T1000 (cell line): ENCODE results near the gene ZNF544.
"Not testable (repeated sequence)": the region's sequence is repeated elsewhere in the genome, so short reads cannot be mapped to it uniquely, and the experiment has no call there.

ENCODE experiments used
- DNase-seq: peaks from one replicate; lab custom pipeline; 2025; ENCODE audit warnings: mixed read lengths; lab: John Stamatoyannopoulos, UW

Gene ZNF544

DNA sequence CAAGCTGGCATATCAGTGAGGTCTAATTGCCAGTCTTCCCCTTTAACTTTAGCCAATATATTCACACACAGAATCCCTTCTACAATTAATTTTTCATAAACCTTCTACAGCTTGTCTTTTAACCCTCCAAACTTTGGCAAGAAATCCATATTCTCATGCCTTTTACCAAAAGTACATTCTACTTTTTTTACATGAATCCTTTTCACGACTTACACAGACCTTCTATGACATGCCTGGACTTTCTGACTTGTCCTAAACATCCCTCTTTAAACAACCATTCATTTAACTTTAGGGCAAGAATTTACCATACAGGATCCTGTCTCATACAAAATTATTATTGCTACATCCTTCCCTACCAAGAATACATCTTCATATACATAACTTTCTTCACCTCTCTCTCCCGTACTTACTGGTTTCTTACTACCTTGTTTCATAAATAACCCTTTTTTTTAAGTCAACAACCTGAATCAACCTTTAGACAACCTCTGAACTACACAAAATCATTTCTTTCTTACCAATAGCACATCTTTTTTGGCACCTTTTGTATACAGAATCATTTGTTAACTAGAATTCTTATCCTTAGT lies 23.5 kb downstream of the ZNF544 start:
- DNase-seq = no peak

DNA sequence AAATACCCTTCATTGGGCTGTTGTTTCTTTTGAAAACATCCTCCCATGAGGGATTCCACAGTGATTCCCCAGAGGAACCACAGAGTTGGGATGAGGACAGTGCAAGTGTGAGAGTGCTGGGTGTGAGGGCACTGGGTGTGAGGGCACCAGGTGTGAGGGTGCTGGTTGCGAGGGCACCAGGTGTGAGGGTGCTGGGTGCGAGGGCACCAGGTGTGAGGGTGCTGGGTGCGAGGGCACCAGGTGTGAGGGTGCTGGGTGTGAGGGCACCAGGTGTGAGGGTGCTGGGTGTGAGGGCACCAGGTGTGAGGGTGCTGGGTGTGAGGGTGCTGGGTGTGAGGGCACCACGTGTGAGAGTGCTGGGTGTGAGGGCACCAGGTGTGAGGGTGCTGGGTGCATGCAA lies 29.5 kb downstream of the ZNF544 start:
- not testable (repeated sequence) for DNase-seq

DNA sequence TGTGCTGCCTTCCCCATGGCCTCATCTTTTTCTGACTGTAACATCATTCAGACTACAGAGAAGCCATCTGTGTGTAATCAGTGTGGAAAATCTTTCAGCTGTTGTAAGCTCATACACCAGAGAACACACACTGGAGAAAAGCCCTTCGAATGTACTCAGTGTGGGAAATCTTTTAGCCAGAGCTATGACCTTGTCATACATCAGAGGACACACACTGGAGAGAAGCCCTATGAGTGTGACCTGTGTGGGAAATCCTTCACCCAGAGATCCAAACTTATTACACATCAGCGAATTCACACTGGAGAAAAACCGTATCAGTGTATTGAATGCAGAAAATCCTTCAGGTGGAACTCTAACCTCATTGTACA lies 32.9 kb downstream of the ZNF544 start:
- no peak for DNase-seq

DNA sequence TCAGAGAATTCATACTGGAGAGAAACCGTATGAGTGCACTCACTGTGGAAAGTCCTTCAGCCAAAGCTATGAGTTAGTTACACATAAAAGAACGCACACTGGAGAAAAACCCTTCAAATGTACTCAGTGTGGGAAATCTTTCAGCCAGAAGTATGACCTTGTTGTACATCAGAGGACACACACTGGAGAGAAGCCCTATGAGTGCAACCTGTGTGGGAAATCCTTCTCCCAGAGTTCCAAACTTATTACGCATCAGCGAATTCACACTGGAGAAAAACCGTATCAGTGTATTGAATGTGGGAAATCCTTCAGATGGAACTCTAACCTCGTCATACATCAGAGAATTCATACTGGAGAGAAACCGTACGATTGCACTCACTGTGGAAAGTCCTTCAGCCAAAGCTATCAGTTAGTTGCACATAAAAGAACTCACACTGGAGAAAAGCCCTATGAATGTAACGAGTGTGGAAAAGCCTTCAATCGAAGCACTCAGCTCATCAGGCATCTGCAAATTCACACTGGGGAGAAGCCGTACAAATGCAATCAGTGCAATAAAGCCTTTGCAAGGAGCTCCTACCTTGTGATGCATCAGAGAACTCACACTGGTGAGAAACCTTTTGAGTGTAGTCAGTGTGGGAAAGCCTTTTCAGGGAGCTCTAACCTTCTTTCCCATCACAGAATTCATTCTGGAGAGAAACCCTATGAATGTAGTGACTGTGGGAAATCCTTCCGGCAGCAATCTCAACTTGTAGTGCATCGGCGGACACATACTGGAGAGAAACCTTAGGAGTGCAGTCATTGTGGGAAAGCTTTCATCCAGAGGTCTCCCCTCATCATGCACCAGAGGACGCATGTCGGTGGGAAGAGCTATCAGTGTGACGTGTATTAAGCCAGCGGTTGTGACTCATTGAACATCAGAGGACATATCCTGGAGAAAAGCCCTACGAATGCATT lies 33.5 kb downstream of the ZNF544 start:
- no peak for DNase-seq

DNA sequence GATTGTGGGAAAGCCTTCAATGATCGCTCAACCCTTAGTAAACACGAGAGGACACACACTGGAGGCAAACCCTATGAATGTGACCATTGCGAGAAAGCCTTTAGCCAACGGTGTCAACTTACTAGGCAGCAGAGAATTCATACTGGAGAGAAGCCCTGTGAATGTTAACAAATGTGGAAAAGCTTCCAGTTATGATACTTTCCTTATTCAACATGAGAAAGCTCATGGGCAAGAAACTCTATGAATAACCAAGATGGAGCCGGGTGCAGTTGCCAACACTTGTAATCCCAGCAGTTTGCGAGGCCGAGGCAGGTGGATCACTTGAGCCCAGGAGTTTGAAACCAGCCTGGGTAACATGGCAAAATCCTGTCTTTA lies 34.2 kb downstream of the ZNF544 start:
- DNase-seq = no peak

DNA sequence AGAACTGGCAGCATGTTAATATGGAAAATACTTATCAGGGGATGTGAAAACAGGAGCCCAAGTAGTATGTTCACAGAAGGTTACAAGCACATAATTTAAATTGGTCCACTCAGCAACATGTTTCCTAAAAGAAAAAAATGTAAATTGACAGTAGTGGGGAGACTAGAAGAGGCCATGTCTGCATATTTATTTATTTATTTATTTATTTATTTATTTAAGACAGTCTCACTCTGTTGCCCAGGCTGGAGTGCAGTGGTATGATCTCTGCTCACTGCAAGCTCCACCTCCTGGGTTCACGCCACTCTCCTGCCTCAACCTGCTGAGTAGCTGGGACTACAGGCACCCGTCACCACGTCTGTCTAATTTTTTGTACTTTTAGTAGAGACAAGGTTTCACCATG lies 36.4 kb downstream of the ZNF544 start:
- no peak for DNase-seq

DNA sequence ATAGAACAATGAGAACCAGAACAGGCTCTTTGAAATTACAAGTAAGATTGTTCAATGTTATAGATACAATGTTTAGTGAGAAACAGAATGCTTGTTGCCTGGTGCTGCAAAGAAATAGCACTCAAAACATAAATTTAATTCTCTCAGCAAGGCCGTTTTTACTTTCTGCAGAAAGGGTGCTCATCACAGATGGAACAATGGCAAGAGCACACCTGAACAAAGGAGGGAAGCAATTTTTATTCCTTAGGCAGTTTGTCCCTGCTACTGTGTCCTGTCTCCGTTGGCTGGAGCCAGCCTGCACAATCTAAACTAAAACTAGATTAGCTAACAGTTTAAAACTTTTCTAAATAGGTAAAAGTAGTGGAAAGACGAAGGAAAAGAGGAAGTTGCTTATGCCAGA lies 39.6 kb downstream of the ZNF544 start:
- no peak for DNase-seq

DNA sequence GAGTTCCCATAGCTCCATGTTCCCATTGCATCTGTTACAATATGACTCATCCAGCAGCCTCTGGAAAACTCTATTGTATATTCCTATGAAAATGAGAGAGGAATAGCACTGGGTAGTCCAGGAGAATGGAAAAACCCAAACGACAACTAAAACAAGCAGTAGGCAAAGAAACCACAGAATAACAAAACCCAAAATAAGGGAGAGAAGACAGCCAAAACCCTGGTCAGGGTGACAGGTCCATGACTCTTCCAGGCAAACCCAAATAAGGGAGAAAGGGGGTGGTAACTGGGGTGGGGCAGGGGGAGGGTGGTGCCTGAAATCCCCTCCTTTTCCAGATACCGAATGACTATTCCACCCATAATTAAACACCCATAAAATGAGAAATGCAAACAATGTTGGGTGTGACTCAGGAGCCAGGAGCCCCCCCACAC lies 46.1 kb downstream of the ZNF544 start:
- DNase-seq = peak; percentile 30

DNA sequence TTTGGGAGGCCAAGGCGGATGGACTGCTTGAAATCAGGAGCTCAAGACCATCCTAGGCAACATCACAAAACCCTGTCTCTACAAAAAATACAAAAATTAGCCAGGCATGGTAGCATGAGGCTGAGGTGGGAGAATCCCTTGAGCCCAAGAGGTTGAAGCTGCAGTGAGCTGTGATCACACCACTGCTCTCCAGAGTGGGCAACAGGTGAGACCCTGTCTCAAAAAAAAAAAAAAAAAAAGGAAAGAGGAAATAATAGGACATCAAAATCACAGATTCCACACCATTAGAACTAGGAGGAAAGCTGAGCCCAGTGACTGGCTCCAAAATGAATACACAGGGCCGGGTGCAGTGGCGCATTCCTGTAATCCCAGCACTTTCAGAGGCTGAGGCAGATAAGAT lies 46.9 kb downstream of the ZNF544 start:
- no peak for DNase-seq

DNA sequence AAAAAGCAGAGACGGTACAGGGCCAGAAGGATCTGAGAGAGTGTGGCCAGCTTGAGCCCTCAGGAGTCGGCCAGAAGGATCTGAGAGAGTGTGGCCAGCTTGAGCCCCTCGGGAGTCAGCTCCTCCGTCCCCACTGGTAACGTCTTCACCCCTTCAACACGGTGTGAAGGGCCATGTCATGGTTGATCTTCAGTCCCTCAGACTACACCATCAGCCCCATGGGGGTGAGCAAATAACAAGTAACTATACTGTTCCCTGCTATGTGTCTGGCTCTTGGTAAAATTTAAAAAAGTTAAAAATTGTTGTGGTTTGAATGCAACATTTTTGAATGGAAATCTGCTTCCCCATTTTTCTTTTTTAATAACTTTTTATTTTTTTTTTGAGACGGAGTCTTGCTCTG lies 48.5 kb downstream of the ZNF544 start:
- DNase-seq = no peak

DNA sequence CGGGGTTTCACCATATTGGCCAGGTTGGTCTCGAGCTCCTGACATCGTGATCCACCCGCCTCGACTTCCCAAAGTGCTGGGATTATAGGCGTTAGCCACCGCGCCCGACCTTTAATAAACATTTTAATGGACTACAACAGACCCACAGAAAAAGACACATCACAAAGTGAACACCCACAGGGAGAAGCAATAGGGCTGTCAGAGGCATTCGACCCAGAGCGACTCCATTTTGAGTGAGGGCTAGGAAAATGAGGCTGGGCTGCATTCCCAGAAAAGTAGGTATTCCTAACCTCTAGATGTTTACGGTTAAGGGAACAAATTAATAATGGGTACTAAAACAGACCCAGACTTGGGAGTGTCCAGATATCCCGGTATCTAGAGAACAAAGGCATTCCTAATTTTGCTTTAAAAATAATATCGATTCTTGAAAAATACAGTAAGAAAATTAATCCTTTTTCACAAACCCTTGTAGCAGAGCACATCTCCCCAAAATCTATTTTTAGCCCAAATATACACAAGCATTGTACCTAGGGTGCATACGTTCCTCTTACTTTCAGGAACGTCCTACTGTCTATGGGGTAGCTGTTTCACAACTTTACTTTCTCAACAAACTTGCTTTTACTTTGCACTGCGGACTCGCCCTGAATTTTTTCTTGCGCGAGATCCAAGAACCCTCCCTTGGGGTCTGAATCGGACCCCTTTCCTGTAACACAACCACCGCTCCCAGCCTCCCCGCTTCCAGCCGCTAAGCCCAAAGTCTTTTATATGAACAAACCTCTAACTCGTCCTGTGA lies 49.2 kb downstream of the ZNF544 start:
- DNase-seq = no peak

DNA sequence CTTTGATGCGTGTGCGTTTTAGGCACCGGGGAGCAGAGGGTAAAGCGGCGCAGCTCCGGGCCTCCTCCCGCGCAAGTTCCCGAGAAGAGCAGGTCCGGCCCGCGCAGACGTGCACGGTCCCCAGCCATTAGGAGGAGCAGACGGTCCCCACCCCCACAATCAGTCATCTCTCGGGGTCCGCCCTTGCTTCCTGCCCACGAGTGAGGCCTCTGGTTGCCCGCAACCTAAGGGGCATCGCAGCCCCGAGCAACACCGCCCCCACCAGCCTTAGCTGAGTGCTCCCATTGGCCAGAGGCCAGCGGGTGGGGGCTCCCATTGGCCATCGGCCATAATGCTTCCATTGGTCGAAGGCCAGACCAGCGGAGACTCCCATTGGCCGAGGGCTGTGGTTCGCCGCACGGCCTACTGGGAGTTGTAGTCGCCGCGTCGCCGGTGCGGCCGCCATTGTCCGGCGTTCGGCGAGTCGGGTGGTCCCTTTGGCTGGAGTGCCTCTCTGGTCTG lies 49.9 kb downstream of the ZNF544 start, which contains the start of gene ZNF8:
Gene ZNF8 (plus strand): TSS at position 415 of the 501 bp plus-strand sequence. CDS start 127 bp downstream, outside the sequence.
- DNase-seq = peak; percentile 94

DNA sequence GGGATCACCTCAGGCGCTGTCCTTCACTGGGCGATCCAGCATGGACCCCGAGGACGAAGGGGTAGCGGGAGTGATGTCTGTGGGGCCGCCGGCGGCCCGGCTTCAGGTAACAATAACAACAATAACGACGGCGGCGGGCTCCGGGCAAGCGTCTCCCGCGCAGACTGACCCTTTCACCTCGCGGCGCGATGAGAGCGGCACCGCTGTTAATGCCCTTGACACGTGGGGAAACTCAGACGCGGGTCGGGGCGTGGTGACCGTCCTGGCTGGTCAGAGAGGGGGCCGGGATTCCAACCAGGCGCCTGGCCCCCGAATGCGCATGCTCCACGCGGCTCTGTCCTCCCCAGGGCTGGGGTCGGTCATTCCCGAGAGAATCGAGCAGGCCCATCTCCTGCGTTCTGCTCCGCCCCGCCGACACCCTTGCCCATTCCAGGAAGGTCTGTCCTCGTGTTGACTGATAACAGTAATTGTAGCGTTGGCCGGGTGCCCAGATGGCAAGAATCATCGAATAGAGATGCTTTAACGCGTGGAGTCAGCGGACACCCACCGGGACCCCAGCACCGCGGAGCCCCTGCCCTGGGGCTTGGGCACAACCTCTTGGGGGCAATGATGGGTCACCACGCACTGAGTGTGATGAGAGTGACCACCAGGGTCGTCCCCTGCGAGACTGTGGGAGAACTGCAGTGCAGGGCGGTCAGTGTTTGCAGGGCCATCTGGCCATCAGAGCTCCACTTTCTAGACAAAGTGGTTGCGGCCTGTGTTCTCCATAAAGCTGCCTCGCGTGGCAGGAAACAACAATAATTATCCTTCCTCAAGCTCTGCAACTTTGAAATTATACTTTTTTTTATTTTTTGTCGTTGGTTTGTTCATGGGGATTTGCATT lies 50.6 kb downstream of the ZNF544 start:
- DNase-seq = no peak

DNA sequence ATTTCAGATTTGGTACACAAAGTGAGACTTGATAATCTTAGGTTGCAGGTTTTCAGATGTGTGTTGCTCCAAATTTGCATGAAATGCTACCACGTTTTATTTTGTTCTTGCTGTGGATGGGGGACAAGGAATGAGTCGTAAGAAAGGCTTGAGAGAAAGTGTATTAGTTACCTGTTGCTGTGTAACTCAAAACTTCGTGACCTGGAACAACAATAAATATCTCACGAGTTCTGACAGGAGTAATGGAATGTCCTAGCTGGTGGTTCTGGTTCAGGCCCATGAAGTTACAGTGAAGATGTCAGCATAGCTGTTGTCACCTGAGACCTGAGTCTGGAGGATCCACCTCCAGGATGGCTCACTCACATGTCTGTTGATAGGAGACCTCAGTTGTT lies 51.2 kb downstream of the ZNF544 start:
- DNase-seq = no peak

DNA sequence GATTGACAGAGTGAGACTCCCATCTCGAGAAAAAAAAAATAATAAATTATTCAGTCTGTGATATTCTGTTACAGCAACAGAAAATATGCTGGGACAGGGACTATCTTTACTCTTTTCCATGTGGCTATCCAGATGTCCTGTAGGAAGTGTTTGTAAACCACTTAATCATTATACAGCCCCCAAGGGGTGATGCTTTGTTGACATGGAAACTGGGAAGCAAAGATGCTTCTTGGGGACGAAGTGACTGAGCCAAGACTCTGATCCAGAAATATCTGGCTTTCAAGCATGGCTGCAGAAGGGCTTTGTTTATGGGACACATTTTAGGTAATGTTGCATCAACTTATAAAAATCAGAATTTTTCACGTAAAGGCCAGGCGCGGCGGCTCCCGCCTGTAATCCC lies 55.5 kb downstream of the ZNF544 start:
- no peak for DNase-seq

DNA sequence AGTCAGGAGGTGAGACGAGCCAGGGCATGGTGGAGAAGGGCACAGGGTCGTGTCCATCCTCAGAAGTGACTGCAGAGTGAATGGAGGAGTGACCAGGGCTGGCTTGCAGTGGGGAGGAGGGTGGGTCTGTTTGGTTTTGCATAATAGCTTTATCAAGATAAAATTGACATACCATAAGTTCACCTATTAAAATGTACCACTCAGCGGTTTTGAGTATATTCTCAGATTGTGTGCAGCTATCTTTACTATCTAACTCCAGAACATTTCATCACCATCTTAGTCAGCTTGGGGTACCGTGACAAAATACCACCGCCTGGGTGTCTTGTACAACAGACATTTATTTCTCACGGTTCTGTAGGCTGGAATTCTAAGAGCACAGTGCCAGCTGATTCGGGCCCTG lies 63.2 kb downstream of the ZNF544 start:
- no peak for DNase-seq

DNA sequence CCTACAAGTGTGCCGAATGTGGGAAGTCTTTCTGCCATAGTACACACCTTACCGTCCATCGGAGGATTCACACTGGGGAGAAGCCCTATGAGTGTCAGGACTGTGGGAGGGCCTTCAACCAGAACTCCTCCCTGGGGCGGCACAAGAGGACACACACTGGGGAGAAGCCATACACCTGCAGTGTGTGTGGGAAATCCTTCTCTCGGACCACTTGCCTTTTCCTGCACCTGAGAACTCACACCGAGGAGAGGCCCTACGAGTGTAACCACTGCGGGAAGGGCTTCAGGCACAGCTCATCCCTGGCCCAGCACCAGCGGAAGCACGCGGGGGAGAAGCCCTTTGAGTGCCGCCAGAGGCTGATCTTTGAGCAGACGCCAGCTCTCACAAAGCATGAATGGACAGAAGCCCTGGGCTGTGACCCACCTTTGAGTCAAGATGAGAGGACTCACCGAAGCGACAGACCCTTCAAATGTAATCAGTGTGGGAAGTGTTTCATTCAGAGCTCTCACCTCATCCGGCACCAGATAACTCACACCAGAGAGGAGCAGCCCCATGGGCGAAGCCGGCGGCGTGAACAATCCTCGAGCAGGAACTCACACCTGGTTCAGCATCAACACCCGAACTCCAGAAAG lies 66.1 kb downstream of the ZNF544 start:
- no peak for DNase-seq

DNA sequence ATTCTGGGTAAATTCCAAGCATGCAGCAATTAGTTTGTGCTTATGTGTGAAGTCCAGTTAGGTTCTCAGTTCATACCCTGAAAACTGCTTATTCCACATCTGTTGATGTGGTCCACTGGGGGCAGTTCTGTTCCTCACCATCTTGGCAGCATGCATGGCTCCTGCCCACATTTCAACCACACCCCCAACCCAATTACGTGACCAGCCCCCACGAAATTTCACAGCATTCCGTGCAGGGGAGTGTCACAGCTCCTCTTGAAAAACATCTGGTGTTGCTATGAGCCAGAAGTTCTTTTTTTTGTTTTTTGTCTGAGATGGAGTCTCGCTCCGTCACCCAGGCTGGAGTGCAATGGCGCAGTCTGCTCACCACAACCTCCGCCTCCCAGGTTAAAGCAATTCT lies 67.4 kb downstream of the ZNF544 start:
- DNase-seq = no peak

DNA sequence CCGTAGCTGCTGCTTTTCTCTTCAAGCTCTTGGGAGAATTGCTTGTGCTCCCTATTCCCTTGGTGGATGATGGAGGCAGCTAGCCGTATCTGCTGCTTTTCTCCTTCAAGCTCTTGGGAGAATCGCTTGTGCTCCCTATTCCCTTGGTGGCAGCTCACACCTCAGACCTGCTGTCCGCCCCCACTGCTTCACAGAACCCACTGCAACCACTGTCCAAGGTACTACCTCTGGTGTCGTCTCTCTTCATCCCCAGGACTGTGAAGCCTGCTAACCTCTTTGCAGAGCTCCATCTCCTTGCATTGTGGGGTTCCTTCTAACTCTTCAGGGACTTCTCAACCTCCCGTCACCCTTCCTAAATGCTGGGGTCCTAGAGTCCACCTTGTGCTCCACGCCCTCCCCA lies 71.9 kb downstream of the ZNF544 start:
- DNase-seq = no peak

DNA sequence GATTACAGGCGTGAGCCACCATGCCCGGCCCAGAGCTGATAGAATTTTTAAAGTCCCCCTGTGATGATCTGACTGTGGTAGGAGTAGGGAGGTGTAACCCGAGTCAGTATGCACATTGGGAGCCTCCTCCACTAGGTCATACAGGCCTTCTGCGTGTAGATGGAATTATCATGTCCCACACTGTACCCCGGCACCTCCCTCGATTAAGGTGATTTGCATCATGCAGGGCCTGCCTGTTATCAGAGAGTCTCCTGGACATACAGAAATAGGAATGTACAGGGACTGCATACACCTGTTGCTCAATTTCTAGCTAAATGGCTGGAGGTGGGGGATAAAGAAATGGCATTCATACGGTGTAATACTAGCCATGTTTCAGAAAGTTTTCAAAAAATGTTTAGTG lies 75.5 kb downstream of the ZNF544 start:
- no peak for DNase-seq

DNA sequence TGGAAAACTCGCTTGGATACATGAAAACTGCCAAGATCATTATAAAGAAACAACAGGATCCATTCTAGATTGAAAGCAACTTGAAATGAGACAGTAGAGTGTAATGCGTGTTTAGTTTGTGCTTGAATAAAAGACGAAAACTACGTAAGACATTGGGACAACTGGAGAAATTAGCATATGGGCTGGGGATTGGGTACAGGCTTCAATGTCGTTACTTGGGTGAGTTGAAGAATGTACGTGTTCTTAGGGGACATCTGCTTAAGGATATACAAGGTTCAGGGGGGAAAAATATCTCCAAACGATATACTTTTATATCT lies 76.0 kb downstream of the ZNF544 start:
- no peak for DNase-seq
